HG03460 (cell line): ENCODE results near the gene SIPA1L3.

Experiments used
- ATAC-seq: cut with Tn5 transposase; IDR thresholded peaks from one replicate; pipeline ENCODE4 v1.9.1; 2021; ENCODE audit not compliant: unreplicated experiment

Gene SIPA1L3

GRCh38 chr19:38206006-38206745, 299.2 kb downstream of the SIPA1L3 start:
- ATAC-seq: no peak

DNA sequence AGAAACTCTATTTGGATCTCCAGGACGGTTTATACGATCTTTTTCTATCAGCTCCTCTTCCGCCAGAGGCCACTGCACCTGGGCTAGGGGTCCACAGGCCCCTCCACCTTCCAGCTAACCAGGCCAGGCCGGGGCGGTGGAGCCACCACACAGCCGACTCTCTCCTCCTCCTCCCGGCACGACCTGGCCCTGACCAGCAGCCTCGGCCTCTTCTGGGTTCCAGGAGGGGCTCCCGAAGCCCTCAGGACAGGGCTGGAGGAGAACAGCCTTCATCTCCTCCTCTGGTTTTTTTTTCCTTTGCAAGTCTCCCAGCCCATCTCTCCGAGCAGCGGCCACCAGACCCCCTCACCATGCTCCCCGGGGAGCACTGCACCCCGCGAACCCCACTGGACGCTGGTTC, 299.9 kb downstream of the SIPA1L3 start:
- no peak for ATAC-seq

- no peak for ATAC-seq
Observed at GRCh38 chr19:38207543-38207942, 300.5 kb downstream of the SIPA1L3 start.

DNA sequence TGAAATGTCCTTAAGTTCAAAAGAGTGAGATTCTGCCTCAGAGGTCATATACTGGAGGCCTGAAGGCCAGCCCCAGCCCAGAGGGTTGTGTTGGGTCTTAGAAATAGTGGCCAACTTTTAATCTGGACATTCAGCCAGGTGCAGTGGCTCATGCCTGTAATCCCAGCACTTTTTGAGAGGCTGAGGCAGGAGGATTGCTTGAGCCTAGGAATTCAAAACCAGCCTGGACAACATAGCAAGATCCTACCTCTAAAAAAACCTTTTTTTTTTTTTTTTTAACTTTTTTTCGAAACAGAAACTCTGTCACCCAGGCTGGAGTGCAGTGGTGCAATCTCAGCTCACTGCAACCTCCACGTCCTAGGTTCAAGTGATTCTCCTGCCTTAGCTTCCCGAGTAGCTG, 301.6 kb downstream of the SIPA1L3 start:
- no peak for ATAC-seq

DNA sequence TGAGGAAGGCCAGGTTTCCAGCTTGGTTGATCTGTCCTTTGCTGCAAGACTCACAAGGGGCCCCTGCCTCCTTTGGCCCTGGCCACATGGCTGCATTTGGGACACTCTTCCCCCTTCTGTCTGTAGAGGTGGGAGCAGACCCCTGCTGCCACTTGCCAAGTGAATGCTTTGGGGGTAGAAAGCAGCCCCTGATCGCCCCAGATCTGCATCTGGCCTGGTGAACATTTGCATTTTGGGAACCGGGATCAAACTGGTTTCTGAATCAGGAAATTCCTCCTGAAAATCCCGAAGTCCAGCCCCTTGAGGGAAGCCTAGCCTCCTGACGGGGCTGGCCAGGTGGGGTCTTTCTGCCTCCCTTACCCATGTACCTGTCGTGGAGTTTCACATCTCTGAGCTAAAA, 302.1 kb downstream of the SIPA1L3 start:
- no peak for ATAC-seq

DNA sequence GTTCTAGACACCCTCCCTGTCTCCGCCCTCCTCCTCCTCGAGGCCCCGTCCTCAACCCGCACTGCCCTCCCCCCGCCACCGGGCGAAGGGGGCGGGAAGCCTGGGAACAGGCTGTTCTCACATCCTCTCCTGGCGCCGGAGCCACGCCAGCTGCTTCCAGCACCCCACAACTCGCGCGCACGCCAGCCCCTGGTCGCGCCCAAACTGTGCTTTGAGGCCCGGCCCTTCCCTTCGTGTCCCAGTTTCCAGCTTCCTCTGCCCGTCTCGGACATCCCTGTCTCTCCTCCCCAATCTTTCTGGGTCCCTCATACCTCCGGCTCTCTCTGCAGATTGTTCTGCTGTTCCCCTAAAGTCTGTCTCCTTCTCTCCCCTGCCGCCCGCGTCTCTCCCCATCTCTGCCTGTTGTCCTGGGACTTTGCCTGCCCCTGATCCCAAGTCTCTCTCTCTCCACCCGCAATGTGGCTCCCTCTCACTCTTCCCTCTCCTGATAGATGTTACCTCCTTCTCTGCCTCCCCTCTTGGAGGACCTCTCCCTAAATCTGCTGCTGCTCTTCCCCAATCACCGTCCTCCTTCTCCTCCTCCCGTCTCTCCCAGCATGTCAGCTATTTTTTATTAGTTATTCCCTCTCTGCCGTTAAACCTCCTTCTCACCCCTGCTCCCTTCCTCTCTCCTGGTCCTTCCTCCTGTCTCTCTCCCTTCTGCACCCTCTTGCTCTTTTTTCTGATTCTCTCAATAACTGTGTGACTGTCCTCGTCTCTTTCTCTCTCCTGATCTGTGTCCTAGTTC, 302.9 kb downstream of the SIPA1L3 start:
- no peak for ATAC-seq

GRCh38 chr19:38210458-38210987, 303.5 kb downstream of the SIPA1L3 start:
- ATAC-seq: no peak

- no peak for ATAC-seq
Observed at GRCh38 chr19:38211151-38211591, 304.2 kb downstream of the SIPA1L3 start.

DNA sequence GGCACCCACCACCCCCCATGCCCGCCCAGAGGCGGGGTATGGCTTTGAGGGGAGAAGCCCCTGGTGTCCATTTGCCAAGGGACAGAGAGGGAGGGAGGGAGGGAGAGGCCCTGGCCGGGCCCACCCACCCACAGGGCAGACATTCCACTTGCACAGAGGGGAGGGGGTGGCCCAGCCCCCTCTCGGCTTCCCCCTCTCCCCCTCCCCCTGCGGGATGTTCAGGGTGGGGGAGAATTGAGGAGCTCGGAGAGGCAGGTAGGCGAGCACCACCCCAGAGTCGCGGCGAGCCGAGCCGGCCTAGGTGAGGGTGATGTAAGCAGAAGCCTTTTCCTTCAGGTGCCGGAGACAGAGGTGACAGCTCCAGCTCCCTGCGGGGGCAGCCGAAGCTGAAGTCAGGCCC, 304.8 kb downstream of the SIPA1L3 start:
- no peak for ATAC-seq

GRCh38 chr19:38213469-38213868, 306.5 kb downstream of the SIPA1L3 start:
- no peak for ATAC-seq

DNA sequence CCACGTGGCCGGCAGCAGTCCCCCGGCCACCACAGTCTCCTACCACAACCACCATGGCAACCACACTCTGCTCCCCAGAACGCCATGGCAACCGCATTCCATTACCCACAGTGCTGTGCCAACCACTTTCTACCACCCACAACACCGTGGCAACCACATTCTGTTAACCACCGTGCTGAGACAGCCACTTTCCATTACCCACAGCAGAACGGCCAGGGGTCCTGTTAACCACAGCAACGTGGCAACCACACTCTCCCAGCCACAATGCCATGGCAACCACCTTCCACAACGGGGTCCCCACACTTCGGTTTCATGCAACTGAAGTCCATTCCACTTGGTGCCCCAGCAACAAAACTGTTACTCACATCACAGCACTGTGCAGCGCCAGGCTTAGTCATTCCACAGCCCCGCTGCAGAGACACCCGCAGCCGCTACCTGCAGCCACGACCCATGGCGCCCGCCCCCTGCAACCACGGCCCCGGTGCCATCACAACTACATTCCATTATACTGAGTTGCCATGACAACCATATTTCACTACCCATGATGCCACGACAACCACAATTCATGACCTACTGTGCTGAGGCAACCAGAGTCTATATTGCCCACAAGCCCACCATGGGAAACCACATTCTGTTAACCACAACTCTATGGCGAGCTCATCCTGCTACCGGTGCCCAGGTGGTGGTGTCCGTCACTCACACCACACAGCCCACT, 307.1 kb downstream of the SIPA1L3 start:
- ATAC-seq: no peak

DNA sequence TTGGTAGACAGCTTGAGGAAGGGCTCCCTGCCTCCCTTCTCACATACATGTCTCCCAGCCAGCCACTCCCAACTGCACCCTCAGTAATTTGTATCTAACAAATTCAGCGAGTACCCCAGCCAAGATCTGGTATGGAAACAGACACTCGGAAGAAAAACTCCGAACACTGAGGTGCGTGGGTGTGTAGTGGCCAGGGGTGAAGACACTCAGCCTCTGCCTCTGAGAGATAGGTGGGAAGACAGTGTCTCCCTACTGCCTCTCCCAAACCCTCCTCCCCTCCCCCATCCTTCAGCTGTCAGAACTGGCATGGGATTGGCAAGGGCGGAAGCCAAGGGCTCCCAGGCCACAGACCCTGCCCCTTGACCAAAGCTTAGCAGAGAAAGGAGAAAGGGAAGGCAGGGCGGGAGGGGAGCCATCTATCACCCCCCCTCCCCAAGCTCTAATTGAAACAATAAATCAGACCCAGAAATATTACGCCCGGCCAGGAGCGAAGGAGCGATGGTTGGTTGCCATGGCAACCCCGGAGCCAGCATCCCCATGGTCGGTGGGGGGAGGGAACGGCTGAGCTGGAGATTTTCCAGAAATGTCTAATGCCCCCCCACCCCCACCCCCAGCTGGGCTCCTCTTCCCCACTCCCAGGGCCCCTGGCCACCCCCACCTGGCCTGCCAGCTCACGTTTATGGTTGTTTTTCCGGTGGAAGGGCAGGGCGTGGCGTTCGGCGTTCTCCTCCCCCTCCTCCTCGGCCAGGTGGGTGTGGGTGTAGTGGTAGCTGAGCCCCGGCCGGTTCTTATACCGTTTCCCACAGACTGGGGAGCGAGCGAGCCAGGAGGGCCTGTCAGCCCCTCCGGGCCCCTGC, 310.0 kb downstream of the SIPA1L3 start:
- ATAC-seq: no peak

- ATAC-seq: no peak
Observed at GRCh38 chr19:38218204-38218603, 311.2 kb downstream of the SIPA1L3 start.

GRCh38 chr19:38219221-38219620, 312.2 kb downstream of the SIPA1L3 start:
- ATAC-seq: no peak

DNA sequence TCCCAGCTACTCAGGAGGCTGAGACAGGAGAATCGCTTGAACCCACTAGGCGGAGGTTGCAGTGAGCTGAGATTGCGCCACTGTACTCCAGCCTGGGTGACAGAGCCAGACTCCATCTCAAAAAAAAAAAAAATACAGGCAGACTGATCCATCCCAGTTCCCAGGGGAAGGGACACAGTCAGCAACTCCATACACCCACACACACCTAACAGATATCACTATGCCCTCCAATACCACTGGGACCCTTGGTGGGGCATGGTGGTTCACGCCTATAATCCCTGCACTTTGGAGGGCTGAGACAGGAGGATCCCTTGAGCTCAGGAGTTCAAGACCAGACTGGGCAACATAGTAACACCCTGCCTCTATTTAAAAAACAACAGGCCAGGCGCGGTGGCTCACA, 314.4 kb downstream of the SIPA1L3 start:
- ATAC-seq: no peak

GRCh38 chr19:38221919-38222830, 315.2 kb downstream of the SIPA1L3 start:
- no peak for ATAC-seq

- no peak for ATAC-seq
Observed at GRCh38 chr19:38223119-38223523, 316.1 kb downstream of the SIPA1L3 start.

DNA sequence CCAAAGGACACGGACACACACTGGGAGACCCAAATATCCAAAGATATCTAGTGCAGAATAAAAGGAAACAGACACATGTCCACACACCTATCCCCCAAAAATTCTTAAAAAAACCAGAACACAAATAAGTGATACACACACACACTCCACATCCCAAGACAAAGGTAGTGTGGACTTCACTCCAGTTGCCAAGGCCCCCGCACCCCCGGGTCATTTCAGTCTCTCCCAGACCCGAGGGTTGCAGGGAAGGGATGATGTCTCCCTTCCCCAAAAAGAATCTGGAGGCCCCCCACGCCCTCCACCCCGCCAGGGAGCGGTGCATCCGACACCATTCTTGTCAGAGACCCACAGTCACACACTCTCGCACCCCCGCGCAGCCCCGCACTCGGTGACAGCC, 316.6 kb downstream of the SIPA1L3 start:
- ATAC-seq: no peak

- peak; percentile 57 for ATAC-seq
Observed at GRCh38 chr19:38224014-38224862, 317.2 kb downstream of the SIPA1L3 start, which contains the start of gene DPF1. TSS of gene DPF1 (minus strand) at chr19:38224222. CDS start at chr19:38224142, 80 bp downstream.
